Transverse colon (tissue), 3 donors: Measurements from ENCODE around the gene CCDC85C.

Source experiments
- EP300 ChIP-seq: sonication (generic); formaldehyde crosslinking; IDR thresholded peaks from one replicate; pipeline ENCODE4 v1.6.1; 2017; ENCODE audit warnings: antibody characterized with exemption, low read depth
- POLR2A ChIP-seq: fragments of 450-650 bp; IDR thresholded peaks from one replicate; pipeline ENCODE4 v1.6.1; 2016; ENCODE audit warnings: antibody characterized with exemption, mild to moderate bottlenecking, moderate library complexity
- TF ChIP-seq, protein P1 (sequence below), 5 experiments: fragments of 200-600 bp in 3 of 5; fragments of 450-650 bp in 2 of 5; sonication (generic) in 3 of 5; IDR thresholded peaks; 1 replicate in 2 of 5; 2 replicates in 3 of 5; pipeline ENCODE4 v1.5.1; 2016 to 2017; ENCODE audit warnings: antibody characterized with exemption in 5 of 5, inconsistent platforms in 3 of 5, mild to moderate bottlenecking in 2 of 5, moderate library complexity in 1 of 5

DNA sequence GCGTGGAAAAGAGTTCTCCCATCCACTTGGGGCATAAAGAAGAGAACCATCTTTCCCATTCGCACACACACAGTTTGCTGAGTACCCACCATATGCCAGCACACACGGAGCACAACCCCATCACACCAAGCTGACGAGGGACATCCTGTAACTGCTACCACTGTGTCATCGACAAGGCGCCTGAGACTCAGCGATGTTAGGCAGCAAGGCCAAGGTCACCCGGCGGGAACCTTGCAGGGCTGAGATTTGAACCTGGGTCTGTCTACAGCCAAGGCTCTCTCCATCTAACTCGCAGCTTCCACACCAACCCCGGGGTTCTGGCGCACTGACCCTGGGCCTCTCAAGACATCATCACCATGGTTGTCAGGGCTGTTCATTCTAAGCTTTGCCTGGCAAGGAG, 60.0 kb downstream of the CCDC85C start:
- TF ChIP-seq, protein P1, sequence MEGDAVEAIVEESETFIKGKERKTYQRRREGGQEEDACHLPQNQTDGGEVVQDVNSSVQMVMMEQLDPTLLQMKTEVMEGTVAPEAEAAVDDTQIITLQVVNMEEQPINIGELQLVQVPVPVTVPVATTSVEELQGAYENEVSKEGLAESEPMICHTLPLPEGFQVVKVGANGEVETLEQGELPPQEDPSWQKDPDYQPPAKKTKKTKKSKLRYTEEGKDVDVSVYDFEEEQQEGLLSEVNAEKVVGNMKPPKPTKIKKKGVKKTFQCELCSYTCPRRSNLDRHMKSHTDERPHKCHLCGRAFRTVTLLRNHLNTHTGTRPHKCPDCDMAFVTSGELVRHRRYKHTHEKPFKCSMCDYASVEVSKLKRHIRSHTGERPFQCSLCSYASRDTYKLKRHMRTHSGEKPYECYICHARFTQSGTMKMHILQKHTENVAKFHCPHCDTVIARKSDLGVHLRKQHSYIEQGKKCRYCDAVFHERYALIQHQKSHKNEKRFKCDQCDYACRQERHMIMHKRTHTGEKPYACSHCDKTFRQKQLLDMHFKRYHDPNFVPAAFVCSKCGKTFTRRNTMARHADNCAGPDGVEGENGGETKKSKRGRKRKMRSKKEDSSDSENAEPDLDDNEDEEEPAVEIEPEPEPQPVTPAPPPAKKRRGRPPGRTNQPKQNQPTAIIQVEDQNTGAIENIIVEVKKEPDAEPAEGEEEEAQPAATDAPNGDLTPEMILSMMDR (IDR thresholded peaks at IDR 0.05), result no peak
- no peak for TF ChIP-seq POLR2A
- TF ChIP-seq EP300, result no peak
